SJCRH30 (cell line): ENCODE measurements around the gene ALG14. TPM values are rescaled to one million over a fixed set of nuclear protein-coding genes. Genes with fewer than 3 reads are reported as not detected.
A peak's percentile ranks its signal among the peaks of the same experiment; 100 is the strongest.
"Not testable (repeated sequence)": the region's sequence is repeated elsewhere in the genome, so short reads cannot be mapped to it uniquely, and the experiment has no call there.

Experiments
- DNase-seq, 2 experiments: peaks; one replicate each; pipeline ENCODE4 v3.0.0-alpha.2; 2015 to 2020
- H3K27ac ChIP-seq: fragments of 250-450 bp; sonication (Bioruptor Pico); 2 replicates; pipeline ENCODE4 v1.5.1; 2020; ENCODE audit warnings: mild to moderate bottlenecking, moderate library complexity
- H3K27me3 ChIP-seq: fragments of 250-450 bp; sonication (Bioruptor Pico); 2 replicates; pipeline ENCODE4 v1.5.1; 2020; ENCODE audit warnings: mild to moderate bottlenecking, moderate library complexity
- H3K36me3 ChIP-seq: fragments of 250-450 bp; sonication (Bioruptor Pico); 2 replicates; pipeline ENCODE4 v1.5.1; 2020; ENCODE audit warnings: mild to moderate bottlenecking, moderate library complexity
- H3K4me1 ChIP-seq: fragments of 250-450 bp; sonication (Bioruptor Pico); 2 replicates; pipeline ENCODE4 v1.5.1; 2020; ENCODE audit warnings: mild to moderate bottlenecking, moderate library complexity
- H3K4me3 ChIP-seq: fragments of 250-450 bp; sonication (Bioruptor Pico); 2 replicates; pipeline ENCODE4 v1.5.1; 2020; ENCODE audit warnings: mild to moderate bottlenecking, moderate library complexity
- H3K9me3 ChIP-seq: fragments of 250-450 bp; sonication (Bioruptor Pico); replicated peaks from 2 replicates; pipeline ENCODE4 v1.5.1; 2020; ENCODE audit warnings: mild to moderate bottlenecking, moderate library complexity
- total RNA-seq: library from RNA; depleted of rRNA; stranded (reverse); fragments of >200 nt; shearing (Covaris generic); gene quantifications from 2 replicates; pipeline ENCODE4 v1.2.3, GENCODE V29; 2014

ALG14 gene
- total RNA-seq, 1 experiment from 2014 or later: 5.5 TPM

GRCh38 chr1:94947437-94947836, 125.3 kb downstream of the ALG14 start:
- H3K9me3 ChIP-seq: no peaks in the 10 kb centered on the region
- H3K36me3 ChIP-seq: no peaks in the 10 kb centered on the region
- DNase-seq: no peak
- H3K27me3 ChIP-seq: no peaks in the 10 kb centered on the region
- no peak overlapping the region for H3K27ac ChIP-seq
- H3K4me1 ChIP-seq: no peaks in the 10 kb centered on the region; the same call in 1 of the 2 replicates
- no peak overlapping the region for H3K4me3 ChIP-seq

- H3K36me3 ChIP-seq: no peaks in the 10 kb centered on the region
- H3K27ac ChIP-seq: no peak overlapping the region
- H3K4me1 ChIP-seq: no peaks in the 10 kb centered on the region; the same call in 1 of the 2 replicates
- H3K4me3 ChIP-seq: no peak overlapping the region
- H3K27me3 ChIP-seq: no peaks in the 10 kb centered on the region
- DNase-seq: no peak
- H3K9me3 ChIP-seq: no peaks in the 10 kb centered on the region
Measured at GRCh38 chr1:94946886-94947285, 125.9 kb downstream of the ALG14 start.

- Histone ChIP-seq H3K27me3 (no peaks in the 10 kb centered on the region), H3K4me3 (no peak overlapping the region), H3K36me3 (no peaks in the 10 kb centered on the region), H3K4me1 (no peaks in the 10 kb centered on the region), H3K27ac (no peak overlapping the region), H3K9me3 (no peaks in the 10 kb centered on the region)
- no peak for DNase-seq
Measured at GRCh38 chr1:94942171-94943128, 130.3 kb downstream of the ALG14 start.

- not testable (repeated sequence) for H3K9me3 ChIP-seq, H3K36me3 ChIP-seq, H3K4me1 ChIP-seq, H3K4me3 ChIP-seq, H3K27ac ChIP-seq, H3K27me3 ChIP-seq, DNase-seq
Measured at GRCh38 chr1:94941480-94941879, 131.3 kb downstream of the ALG14 start.

- no peak for DNase-seq
- no peaks in the 10 kb centered on the region for H3K9me3 ChIP-seq
- H3K27ac ChIP-seq: no peak overlapping the region
- H3K27me3 ChIP-seq: no peaks in the 10 kb centered on the region
- no peak overlapping the region for H3K4me3 ChIP-seq
- H3K36me3 ChIP-seq: no peaks in the 10 kb centered on the region
- H3K4me1 ChIP-seq: no peaks in the 10 kb centered on the region
Measured at GRCh38 chr1:94940738-94941137, 132.0 kb downstream of the ALG14 start.

- Histone ChIP-seq H3K27ac (no peak overlapping the region), H3K4me3 (no peak overlapping the region), H3K4me1 (peaks cover 6% of the 10 kb centered on the region; the same call in 1 of the 2 replicates), H3K9me3 (no peaks in the 10 kb centered on the region), H3K27me3 (no peaks in the 10 kb centered on the region), H3K36me3 (no peaks in the 10 kb centered on the region)
- DNase-seq: no peak
Measured at GRCh38 chr1:94937820-94938219, 134.9 kb downstream of the ALG14 start.

GRCh38 chr1:94936861-94937620, 135.7 kb downstream of the ALG14 start:
- no peak overlapping the region for H3K27ac ChIP-seq
- H3K4me3 ChIP-seq: no peak overlapping the region
- H3K4me1 ChIP-seq: peaks cover 6% of the 10 kb centered on the region; the same call in 1 of the 2 replicates
- DNase-seq: no peak
- H3K9me3 ChIP-seq: no peaks in the 10 kb centered on the region
- no peaks in the 10 kb centered on the region for H3K36me3 ChIP-seq
- H3K27me3 ChIP-seq: no peaks in the 10 kb centered on the region

- no peak overlapping the region for H3K4me3 ChIP-seq
- H3K27ac ChIP-seq: no peak overlapping the region
- peaks cover 6% of the 10 kb centered on the region; the same call in 1 of the 2 replicates for H3K4me1 ChIP-seq
- no peaks in the 10 kb centered on the region for H3K27me3 ChIP-seq
- H3K9me3 ChIP-seq: no peaks in the 10 kb centered on the region
- no peak for DNase-seq
- H3K36me3 ChIP-seq: no peaks in the 10 kb centered on the region
Measured at GRCh38 chr1:94935476-94935875, 137.3 kb downstream of the ALG14 start.

- Histone ChIP-seq H3K9me3 (no peaks in the 10 kb centered on the region), H3K27me3 (no peaks in the 10 kb centered on the region), H3K36me3 (no peaks in the 10 kb centered on the region), H3K27ac (no peak overlapping the region), H3K4me1 (peaks cover 6% of the 10 kb centered on the region; the same call in 1 of the 2 replicates), H3K4me3 (no peak overlapping the region)
- DNase-seq: no peak
Measured at GRCh38 chr1:94935034-94935433, 137.7 kb downstream of the ALG14 start.

- Histone ChIP-seq H3K4me3 (no peak overlapping the region), H3K9me3 (no peaks in the 10 kb centered on the region), H3K4me1 (peaks cover 6% of the 10 kb centered on the region; the same call in 1 of the 2 replicates), H3K27ac (no peak overlapping the region), H3K27me3 (no peaks in the 10 kb centered on the region), H3K36me3 (no peaks in the 10 kb centered on the region)
- no peak for DNase-seq
Measured at GRCh38 chr1:94934551-94934950, 138.2 kb downstream of the ALG14 start.

GRCh38 chr1:94931254-94931841, 141.4 kb downstream of the ALG14 start:
- H3K4me1 ChIP-seq: peaks cover 6% of the 10 kb centered on the region; the same call in 1 of the 2 replicates
- no peak for DNase-seq
- H3K9me3 ChIP-seq: no peaks in the 10 kb centered on the region

GRCh38 chr1:94929351-94930217, 143.2 kb downstream of the ALG14 start:
- no peaks in the 10 kb centered on the region for H3K9me3 ChIP-seq
- no peak overlapping the region for H3K27ac ChIP-seq
- peak in 1 of 2 experiments; percentile 21 for DNase-seq
- no peaks in the 10 kb centered on the region for H3K27me3 ChIP-seq
- peaks cover 3% of the 10 kb centered on the region; the same call in 1 of the 2 replicates for H3K36me3 ChIP-seq
- no peak overlapping the region for H3K4me3 ChIP-seq
- H3K4me1 ChIP-seq: no peaks in the 10 kb centered on the region

More at GRCh38 chr1:94931254-94931841, 141.4 kb downstream of the ALG14 start:
- Histone ChIP-seq H3K4me3 (no peak overlapping the region), H3K27me3 (no peaks in the 10 kb centered on the region), H3K36me3 (no peaks in the 10 kb centered on the region), H3K27ac (no peak overlapping the region)

GRCh38 chr1:94928293-94928939, 144.3 kb downstream of the ALG14 start:
- no peaks in the 10 kb centered on the region for H3K27me3 ChIP-seq
- peak overlapping the region; percentile 98; the same call in 1 of the 2 replicates for H3K27ac ChIP-seq
- H3K4me1 ChIP-seq: peaks cover 8% of the 10 kb centered on the region
- no peaks in the 10 kb centered on the region for H3K9me3 ChIP-seq
- peak overlapping the region; percentile 92 for H3K4me3 ChIP-seq
- no peak for DNase-seq
- peaks cover 11% of the 10 kb centered on the region for H3K36me3 ChIP-seq
